PC-3 (cell line): ENCODE measurements around the gene TEX2. TPM values are rescaled to one million over a fixed set of nuclear protein-coding genes. Genes with fewer than 3 reads are reported as not detected.

ENCODE experiments used
- ATAC-seq: fragments of 200-7000 bp; cut with Tn5 transposase; 2 replicates; pipeline ENCODE4 v1.9.1; 2020; ENCODE audit warnings: mild to moderate bottlenecking, moderate library complexity
- BruUV-seq: library from RNA; stranded (reverse); fragments of 400-500 nt; replicated peaks from 2 replicates; lab custom pipeline; 2021; lab: Mats Ljungman, UMichigan
- CTCF ChIA-PET: fragments of 300-600 bp; sonication (Branson Sonifier 250); formaldehyde crosslinking; loops from one replicate; lab custom pipeline; 2022; ENCODE audit warnings: antibody characterized with exemption; lab: Charles Lee
- POLR2A ChIA-PET: fragments of 300-600 bp; sonication (Branson Sonifier 250); formaldehyde crosslinking; loops from one replicate; lab custom pipeline; 2022; ENCODE audit warnings: antibody characterized with exemption; ENCODE audit not compliant: unreplicated experiment; lab: Charles Lee
- DNase-seq: peaks from one replicate; pipeline ENCODE4 v3.0.0-alpha.2; 2015
- H2AFZ ChIP-seq: fragments of 300-600 bp; sonication (generic); 2 replicates; pipeline ENCODE4 v1.6.0; 2016; ENCODE audit warnings: antibody characterized with exemption, low read length
- H3F3A ChIP-seq: fragments of 300-600 bp; sonication (generic); one replicate; pipeline ENCODE4 v1.6.0; 2017; ENCODE audit warnings: antibody characterized with exemption, low read length, control low read depth, mild to moderate bottlenecking; ENCODE audit not compliant: unreplicated experiment
- H3K27ac ChIP-seq: fragments of 300-600 bp; sonication (generic); 2 replicates; pipeline ENCODE4 v1.5.1; 2016; ENCODE audit warnings: mild to moderate bottlenecking, low read length
- H3K27me3 ChIP-seq: fragments of 300-600 bp; sonication (generic); 2 replicates; pipeline ENCODE4 v1.6.1; 2016; ENCODE audit warnings: low read length, mixed read lengths
- H3K36me3 ChIP-seq: fragments of 300-600 bp; sonication (generic); 2 replicates; pipeline ENCODE4 v1.6.1; 2016; ENCODE audit warnings: low read depth, mixed run types, low read length, mixed read lengths
- H3K4me1 ChIP-seq: fragments of 300-600 bp; sonication (generic); 2 replicates; pipeline ENCODE4 v1.5.1; 2016; ENCODE audit warnings: low read length; ENCODE audit not compliant: insufficient read depth
- H3K4me2 ChIP-seq: fragments of 300-600 bp; sonication (generic); 2 replicates; pipeline ENCODE4 v1.6.0; 2016; ENCODE audit warnings: low read length
- H3K4me3 ChIP-seq: fragments of 300-600 bp; sonication (generic); 2 replicates; pipeline ENCODE4 v1.5.1; 2016; ENCODE audit warnings: mild to moderate bottlenecking, low read length, mixed read lengths
- H3K79me2 ChIP-seq: fragments of 300-600 bp; sonication (generic); 2 replicates; pipeline ENCODE4 v1.6.1; 2017; ENCODE audit warnings: low read length, mixed read lengths
- H3K9ac ChIP-seq: fragments of 300-600 bp; sonication (generic); 2 replicates; pipeline ENCODE4 v1.6.0; 2016; ENCODE audit warnings: mild to moderate bottlenecking, low read length
- H3K9me2 ChIP-seq: fragments of 300-600 bp; sonication (generic); replicated peaks from 2 replicates; pipeline ENCODE4 v1.6.1; 2016; ENCODE audit warnings: mixed run types, low read length, mixed read lengths
- H3K9me3 ChIP-seq: fragments of 300-600 bp; sonication (generic); 2 replicates; pipeline ENCODE4 v1.6.1; 2016; ENCODE audit warnings: low read length, mixed read lengths
- H4K20me1 ChIP-seq: fragments of 300-600 bp; sonication (generic); 2 replicates; pipeline ENCODE4 v1.6.1; 2016; ENCODE audit warnings: low read length, mixed read lengths
- CTCF ChIP-seq: fragments of 300-600 bp; sonication (generic); conservative IDR thresholded peaks from 2 replicates; pipeline ENCODE4 v1.5.1; 2017; ENCODE audit warnings: antibody characterized with exemption, low read depth, mild to moderate bottlenecking, low read length
- EZH2 ChIP-seq: fragments of 300-600 bp; sonication (generic); IDR thresholded peaks from one replicate; pipeline ENCODE4 v1.6.1; 2017; ENCODE audit warnings: antibody characterized with exemption, mild to moderate bottlenecking, low read length; ENCODE audit not compliant: unreplicated experiment
- EZH2phosphoT487 ChIP-seq: fragments of 300-600 bp; sonication (generic); IDR thresholded peaks from 2 replicates; pipeline ENCODE4 v1.6.1; 2018; ENCODE audit warnings: mild to moderate bottlenecking, antibody characterized with exemption, low read length, borderline replicate concordance
- intact Hi-C: fragments of 100-400 bp; cut with micrococcal nuclease; formaldehyde crosslinking; loops from 2 replicates; pipeline ENCODE4 v1.9.0; 2023
- total RNA-seq: library from RNA; depleted of rRNA; stranded (reverse); fragments of >200 nt; gene quantifications from 2 replicates; pipeline ENCODE4 v1.2.3, GENCODE V29; 2014

Gene TEX2
- total RNA-seq, 1 experiment from 2014 or later, result 44.2 TPM

DNA sequence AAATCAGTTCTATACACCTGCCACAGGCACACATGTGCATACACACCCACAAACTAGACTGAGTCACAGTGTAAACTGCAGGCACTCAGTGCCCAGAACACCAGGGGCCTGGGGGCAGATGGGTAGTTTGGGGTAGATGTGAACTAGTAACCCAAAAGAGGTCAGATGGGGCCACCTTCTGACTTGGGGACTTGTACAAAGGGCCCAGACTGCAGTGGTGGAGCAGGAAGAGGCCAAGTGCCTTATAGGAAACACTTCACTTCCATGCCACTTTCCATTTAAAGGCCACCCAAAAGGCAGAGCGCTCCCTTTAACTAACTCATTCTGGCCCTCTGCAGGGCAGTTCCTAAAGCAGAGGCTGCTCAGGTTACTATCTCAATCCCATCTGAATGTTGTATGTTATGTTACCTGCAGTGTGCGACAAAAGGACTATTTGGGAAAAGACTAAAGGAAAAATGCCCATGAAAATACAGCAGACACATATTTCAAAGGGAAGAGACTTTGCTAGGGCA lies 105.3 kb downstream of the TEX2 start:
- Histone ChIP-seq H3K79me2 (no peaks in the 10 kb centered on the region), H3K4me3 (no peak overlapping the region), H3K9me2 (no peaks in the 10 kb centered on the region), H4K20me1 (no peaks in the 10 kb centered on the region), H3K4me1 (peaks cover 21% of the 10 kb centered on the region), H3K9me3 (no peaks in the 10 kb centered on the region), H3K36me3 (peaks cover 8% of the 10 kb centered on the region; the same call in 1 of the 2 replicates), H3F3A (no peaks in the 10 kb centered on the region), H3K27ac (no peak overlapping the region), H3K9ac (no peak overlapping the region), H2AFZ (no peak overlapping the region), H3K4me2 (no peak overlapping the region), H3K27me3 (no peaks in the 10 kb centered on the region)
- TF ChIP-seq EZH2, result no peak
- no peak for TF ChIP-seq CTCF
- TF ChIP-seq EZH2phosphoT487, result no peak
- ChIA-PET CTCF (no interaction called here), POLR2A (no interaction called here)
- peak; percentile 78 for ATAC-seq
- no TSS peak for BruUV-seq
- intact Hi-C loops, result no loop called here
- peak; percentile 38 for DNase-seq

GRCh38 chr17:64156670-64157069 lies 106.4 kb downstream of the TEX2 start:
- H3K4me1 ChIP-seq, result peaks cover 21% of the 10 kb centered on the region
- no peak overlapping the region for H3K27ac ChIP-seq
- peaks cover 10% of the 10 kb centered on the region; the same call in 1 of the 2 replicates for H3K36me3 ChIP-seq
- H3K27me3 ChIP-seq, result no peaks in the 10 kb centered on the region
- CTCF ChIA-PET, result no interaction called here
- POLR2A ChIA-PET, result interaction anchor here (0.6 kb wide), 1 partner anchor 1511 kb away, joined by 9 read pairs; no protein-coding TSS in a partner anchor
- no peaks in the 10 kb centered on the region for H4K20me1 ChIP-seq
- no peak overlapping the region for H3K4me2 ChIP-seq
- no peak overlapping the region for H3K9ac ChIP-seq
- DNase-seq (no peak), ATAC-seq (no peak; the same call in 1 of the 2 replicates)
- no peaks in the 10 kb centered on the region for H3K9me3 ChIP-seq
- H3K4me3 ChIP-seq, result no peak overlapping the region
- H3K79me2 ChIP-seq, result no peaks in the 10 kb centered on the region
- intact Hi-C loops, result no loop called here
- no TSS peak for BruUV-seq
- TF ChIP-seq CTCF (no peak), EZH2 (no peak), EZH2phosphoT487 (no peak)
- H2AFZ ChIP-seq, result no peak overlapping the region
- no peaks in the 10 kb centered on the region for H3K9me2 ChIP-seq
- H3F3A ChIP-seq, result no peaks in the 10 kb centered on the region

DNA sequence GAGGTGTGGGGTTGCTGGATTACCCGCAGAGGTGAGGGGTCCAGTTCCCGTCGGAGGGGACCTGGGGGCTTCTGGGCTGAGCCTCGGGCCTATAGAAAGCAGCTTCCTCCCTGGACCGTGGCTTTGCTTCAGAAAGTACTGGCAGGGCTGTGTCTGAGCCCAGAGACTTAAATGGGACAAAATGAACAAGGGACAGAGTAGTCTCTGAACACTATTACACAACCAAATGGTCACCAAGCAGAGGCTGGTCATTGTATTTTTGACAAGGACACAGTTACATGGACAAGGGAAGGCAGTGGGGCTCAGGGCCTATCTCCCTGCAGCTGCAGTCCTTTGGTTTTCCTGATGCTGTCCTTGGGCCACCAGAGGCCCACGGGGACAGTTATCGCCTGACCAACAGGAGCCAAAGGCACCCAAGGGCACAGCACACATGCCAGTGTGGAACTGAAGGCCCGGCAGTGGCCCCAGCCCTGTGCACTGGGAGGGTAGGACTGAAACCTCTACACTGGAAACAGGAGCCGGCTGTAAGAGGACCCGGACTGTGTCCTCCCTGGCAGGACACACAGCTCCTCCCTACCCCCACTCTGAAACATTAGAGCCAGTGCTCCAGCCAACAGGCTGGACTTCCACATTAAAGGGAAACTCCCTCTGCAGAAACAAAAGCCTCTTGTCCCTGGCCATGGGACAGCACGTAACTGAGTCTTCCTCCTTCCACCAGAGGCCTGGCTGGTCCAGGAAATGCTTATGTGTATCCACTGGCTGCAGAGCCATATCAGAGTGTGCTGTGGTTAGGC lies 107.1 kb downstream of the TEX2 start:
- no peak overlapping the region for H3K4me2 ChIP-seq
- H3K9ac ChIP-seq, result no peak overlapping the region
- no peaks in the 10 kb centered on the region for H3F3A ChIP-seq
- no peaks in the 10 kb centered on the region for H3K27me3 ChIP-seq
- intact Hi-C loops, result no loop called here
- no peaks in the 10 kb centered on the region for H3K9me2 ChIP-seq
- DNase-seq, result peak; percentile 44
- H4K20me1 ChIP-seq, result no peaks in the 10 kb centered on the region
- peaks cover 21% of the 10 kb centered on the region for H3K4me1 ChIP-seq
- H3K9me3 ChIP-seq, result no peaks in the 10 kb centered on the region
- no peak overlapping the region for H2AFZ ChIP-seq
- no peak overlapping the region for H3K27ac ChIP-seq
- H3K79me2 ChIP-seq, result no peaks in the 10 kb centered on the region
- CTCF ChIA-PET, result interaction anchor here (0.5 kb wide), 1 partner anchor 118 kb away, joined by 5 read pairs; no protein-coding TSS in a partner anchor
- TF ChIP-seq EZH2 (no peak), EZH2phosphoT487 (no peak), CTCF (no peak)
- H3K36me3 ChIP-seq, result peaks cover 10% of the 10 kb centered on the region; the same call in 1 of the 2 replicates
- POLR2A ChIA-PET, result interaction anchor here (0.6 kb wide), 1 partner anchor 118 kb away, joined by 6 read pairs; no protein-coding TSS in a partner anchor
- no peak overlapping the region for H3K4me3 ChIP-seq
- BruUV-seq, result no TSS peak
- peak; percentile 57 for ATAC-seq
